WTC11 (cell line): ENCODE data around the gene TANC1.

Experiments
- CREB1 ChIP-seq: sonication (generic); formaldehyde crosslinking; IDR thresholded peaks from 2 replicates; pipeline ENCODE4 v1.8.0; 2023; ENCODE audit warnings: mild to moderate bottlenecking, missing genetic modification reagents
- ETV6 ChIP-seq: sonication (generic); formaldehyde crosslinking; IDR thresholded peaks from 2 replicates; pipeline ENCODE4 v1.8.1; 2022; ENCODE audit warnings: mild to moderate bottlenecking, missing genetic modification reagents
- NR2C2 ChIP-seq: sonication (generic); formaldehyde crosslinking; IDR thresholded peaks from 2 replicates; pipeline ENCODE4 v1.8.0; 2022; ENCODE audit warnings: mild to moderate bottlenecking, missing genetic modification reagents
- TCF7 ChIP-seq: sonication (generic); formaldehyde crosslinking; IDR thresholded peaks from 2 replicates; pipeline ENCODE4 v1.8.0; 2022; ENCODE audit warnings: mild to moderate bottlenecking, low read depth, missing genetic modification reagents, moderate library complexity
- TP53 ChIP-seq: sonication (generic); formaldehyde crosslinking; IDR thresholded peaks from 2 replicates; pipeline ENCODE4 v1.8.1; 2023; ENCODE audit warnings: mild to moderate bottlenecking, missing genetic modification reagents
- TF ChIP-seq, protein P1 (sequence below): fragments of 200-600 bp; IDR thresholded peaks from 2 replicates; pipeline ENCODE4 v1.8.0; 2022; ENCODE audit warnings: antibody characterized with exemption
- TF ChIP-seq, protein P2 (sequence below): sonication (generic); formaldehyde crosslinking; IDR thresholded peaks from 2 replicates; pipeline ENCODE4 v1.8.1; 2022; ENCODE audit warnings: missing genetic modification reagents, borderline replicate concordance
- TF ChIP-seq, protein P3 (sequence below): fragments of 250-450 bp; sonication (Bioruptor Pico); IDR thresholded peaks from 2 replicates; pipeline ENCODE4 v2.1.2; 2022; ENCODE audit warnings: mild to moderate bottlenecking, moderate library complexity
- TF ChIP-seq, protein P4 (sequence below): sonication (generic); formaldehyde crosslinking; IDR thresholded peaks from 2 replicates; pipeline ENCODE4 v1.8.1; 2022; ENCODE audit warnings: low read depth, missing genetic modification reagents, borderline replicate concordance
- TF ChIP-seq, protein P5 (sequence below): sonication (generic); formaldehyde crosslinking; IDR thresholded peaks from 2 replicates; pipeline ENCODE4 v1.8.1; 2023; ENCODE audit warnings: mild to moderate bottlenecking, missing genetic modification reagents, moderate library complexity
- TF ChIP-seq, protein P6 (sequence below): sonication (generic); formaldehyde crosslinking; IDR thresholded peaks from 2 replicates; pipeline ENCODE4 v1.8.0; 2022; ENCODE audit warnings: mild to moderate bottlenecking, missing genetic modification reagents

DNA sequence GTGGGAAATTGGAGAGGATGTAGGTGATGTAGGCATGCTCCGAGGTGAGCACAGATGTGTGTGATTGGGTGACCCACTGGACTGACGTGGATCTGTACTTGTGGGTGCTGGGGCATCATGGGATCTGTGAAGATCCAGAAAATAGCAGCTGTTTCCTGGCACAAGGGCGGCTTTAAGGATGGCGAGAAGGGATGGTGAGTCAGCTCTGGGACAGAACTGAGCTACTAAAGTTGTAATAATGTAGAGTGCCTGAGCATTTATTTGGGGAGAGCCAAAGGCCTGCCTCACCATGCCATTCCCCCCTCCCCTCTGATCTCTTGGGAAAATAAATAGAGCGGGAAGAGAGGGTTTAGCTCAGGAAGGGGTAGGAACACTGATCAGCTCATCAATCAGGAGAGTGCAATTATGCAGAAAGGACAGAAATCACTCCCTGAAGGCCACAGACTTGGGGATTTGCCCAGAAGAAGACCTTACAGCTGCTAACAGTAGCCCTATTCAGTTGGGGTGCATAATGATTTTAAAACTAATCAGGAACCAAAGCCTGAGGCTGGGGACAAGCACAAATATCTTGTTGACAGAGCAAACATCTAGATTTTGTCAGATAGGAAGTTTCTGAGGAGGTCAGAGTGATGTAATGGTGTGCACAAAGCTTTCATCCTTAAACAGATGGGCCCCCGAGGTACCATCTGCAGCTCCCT, 30.3 kb downstream of the TANC1 start:
- TF ChIP-seq, protein P1, sequence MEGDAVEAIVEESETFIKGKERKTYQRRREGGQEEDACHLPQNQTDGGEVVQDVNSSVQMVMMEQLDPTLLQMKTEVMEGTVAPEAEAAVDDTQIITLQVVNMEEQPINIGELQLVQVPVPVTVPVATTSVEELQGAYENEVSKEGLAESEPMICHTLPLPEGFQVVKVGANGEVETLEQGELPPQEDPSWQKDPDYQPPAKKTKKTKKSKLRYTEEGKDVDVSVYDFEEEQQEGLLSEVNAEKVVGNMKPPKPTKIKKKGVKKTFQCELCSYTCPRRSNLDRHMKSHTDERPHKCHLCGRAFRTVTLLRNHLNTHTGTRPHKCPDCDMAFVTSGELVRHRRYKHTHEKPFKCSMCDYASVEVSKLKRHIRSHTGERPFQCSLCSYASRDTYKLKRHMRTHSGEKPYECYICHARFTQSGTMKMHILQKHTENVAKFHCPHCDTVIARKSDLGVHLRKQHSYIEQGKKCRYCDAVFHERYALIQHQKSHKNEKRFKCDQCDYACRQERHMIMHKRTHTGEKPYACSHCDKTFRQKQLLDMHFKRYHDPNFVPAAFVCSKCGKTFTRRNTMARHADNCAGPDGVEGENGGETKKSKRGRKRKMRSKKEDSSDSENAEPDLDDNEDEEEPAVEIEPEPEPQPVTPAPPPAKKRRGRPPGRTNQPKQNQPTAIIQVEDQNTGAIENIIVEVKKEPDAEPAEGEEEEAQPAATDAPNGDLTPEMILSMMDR: no peak
- no peak for TF ChIP-seq TP53 (CRISPR knock-in tag)
- TF ChIP-seq, protein P2, sequence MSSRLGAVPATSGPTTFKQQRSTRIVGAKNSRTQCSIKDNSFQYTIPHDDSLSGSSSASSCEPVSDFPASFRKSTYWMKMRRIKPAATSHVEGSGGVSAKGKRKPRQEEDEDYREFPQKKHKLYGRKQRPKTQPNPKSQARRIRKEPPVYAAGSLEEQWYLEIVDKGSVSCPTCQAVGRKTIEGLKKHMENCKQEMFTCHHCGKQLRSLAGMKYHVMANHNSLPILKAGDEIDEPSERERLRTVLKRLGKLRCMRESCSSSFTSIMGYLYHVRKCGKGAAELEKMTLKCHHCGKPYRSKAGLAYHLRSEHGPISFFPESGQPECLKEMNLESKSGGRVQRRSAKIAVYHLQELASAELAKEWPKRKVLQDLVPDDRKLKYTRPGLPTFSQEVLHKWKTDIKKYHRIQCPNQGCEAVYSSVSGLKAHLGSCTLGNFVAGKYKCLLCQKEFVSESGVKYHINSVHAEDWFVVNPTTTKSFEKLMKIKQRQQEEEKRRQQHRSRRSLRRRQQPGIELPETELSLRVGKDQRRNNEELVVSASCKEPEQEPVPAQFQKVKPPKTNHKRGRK (CRISPR knock-in tag): no peak
- TF ChIP-seq NR2C2 (CRISPR knock-in tag): no peak
- TF ChIP-seq, protein P3, sequence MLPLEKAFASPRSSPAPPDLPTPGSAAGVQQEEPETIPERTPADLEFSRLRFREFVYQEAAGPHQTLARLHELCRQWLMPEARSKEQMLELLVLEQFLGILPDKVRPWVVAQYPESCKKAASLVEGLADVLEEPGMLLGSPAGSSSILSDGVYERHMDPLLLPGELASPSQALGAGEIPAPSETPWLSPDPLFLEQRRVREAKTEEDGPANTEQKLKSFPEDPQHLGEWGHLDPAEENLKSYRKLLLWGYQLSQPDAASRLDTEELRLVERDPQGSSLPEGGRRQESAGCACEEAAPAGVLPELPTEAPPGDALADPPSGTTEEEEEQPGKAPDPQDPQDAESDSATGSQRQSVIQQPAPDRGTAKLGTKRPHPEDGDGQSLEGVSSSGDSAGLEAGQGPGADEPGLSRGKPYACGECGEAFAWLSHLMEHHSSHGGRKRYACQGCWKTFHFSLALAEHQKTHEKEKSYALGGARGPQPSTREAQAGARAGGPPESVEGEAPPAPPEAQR (CRISPR knock-in tag): no peak
- TF ChIP-seq, protein P4, sequence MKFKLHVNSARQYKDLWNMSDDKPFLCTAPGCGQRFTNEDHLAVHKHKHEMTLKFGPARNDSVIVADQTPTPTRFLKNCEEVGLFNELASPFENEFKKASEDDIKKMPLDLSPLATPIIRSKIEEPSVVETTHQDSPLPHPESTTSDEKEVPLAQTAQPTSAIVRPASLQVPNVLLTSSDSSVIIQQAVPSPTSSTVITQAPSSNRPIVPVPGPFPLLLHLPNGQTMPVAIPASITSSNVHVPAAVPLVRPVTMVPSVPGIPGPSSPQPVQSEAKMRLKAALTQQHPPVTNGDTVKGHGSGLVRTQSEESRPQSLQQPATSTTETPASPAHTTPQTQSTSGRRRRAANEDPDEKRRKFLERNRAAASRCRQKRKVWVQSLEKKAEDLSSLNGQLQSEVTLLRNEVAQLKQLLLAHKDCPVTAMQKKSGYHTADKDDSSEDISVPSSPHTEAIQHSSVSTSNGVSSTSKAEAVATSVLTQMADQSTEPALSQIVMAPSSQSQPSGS: no peak
- TF ChIP-seq TCF7 (CRISPR knock-in tag): no peak
- no peak for TF ChIP-seq ETV6 (CRISPR knock-in tag)
- no peak for TF ChIP-seq CREB1 (CRISPR knock-in tag)
- TF ChIP-seq, protein P5, sequence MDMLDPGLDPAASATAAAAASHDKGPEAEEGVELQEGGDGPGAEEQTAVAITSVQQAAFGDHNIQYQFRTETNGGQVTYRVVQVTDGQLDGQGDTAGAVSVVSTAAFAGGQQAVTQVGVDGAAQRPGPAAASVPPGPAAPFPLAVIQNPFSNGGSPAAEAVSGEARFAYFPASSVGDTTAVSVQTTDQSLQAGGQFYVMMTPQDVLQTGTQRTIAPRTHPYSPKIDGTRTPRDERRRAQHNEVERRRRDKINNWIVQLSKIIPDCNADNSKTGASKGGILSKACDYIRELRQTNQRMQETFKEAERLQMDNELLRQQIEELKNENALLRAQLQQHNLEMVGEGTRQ (CRISPR knock-in tag): no peak
- TF ChIP-seq, protein P6, sequence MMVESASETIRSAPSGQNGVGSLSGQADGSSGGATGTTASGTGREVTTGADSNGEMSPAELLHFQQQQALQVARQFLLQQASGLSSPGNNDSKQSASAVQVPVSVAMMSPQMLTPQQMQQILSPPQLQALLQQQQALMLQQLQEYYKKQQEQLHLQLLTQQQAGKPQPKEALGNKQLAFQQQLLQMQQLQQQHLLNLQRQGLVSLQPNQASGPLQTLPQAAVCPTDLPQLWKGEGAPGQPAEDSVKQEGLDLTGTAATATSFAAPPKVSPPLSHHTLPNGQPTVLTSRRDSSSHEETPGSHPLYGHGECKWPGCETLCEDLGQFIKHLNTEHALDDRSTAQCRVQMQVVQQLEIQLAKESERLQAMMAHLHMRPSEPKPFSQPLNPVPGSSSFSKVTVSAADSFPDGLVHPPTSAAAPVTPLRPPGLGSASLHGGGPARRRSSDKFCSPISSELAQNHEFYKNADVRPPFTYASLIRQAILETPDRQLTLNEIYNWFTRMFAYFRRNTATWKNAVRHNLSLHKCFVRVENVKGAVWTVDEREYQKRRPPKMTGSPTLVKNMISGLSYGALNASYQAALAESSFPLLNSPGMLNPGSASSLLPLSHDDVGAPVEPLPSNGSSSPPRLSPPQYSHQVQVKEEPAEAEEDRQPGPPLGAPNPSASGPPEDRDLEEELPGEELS (CRISPR knock-in tag): no peak
